K562 (cell line): Measurements from ENCODE around the gene EIF2S3. TPM values are rescaled to one million over a fixed set of nuclear protein-coding genes. Genes with fewer than 3 reads are reported as not detected.

ENCODE experiments used
- ATAC-seq: fragments of 200-7000 bp; cut with Tn5 transposase; 3 replicates; pipeline ENCODE4 v1.9.1; 2020; ENCODE audit warnings: moderate library complexity
- BruUV-seq: library from RNA; stranded (reverse); fragments of 400-500 nt; replicated peaks from 2 replicates; lab custom pipeline; 2021; lab: Mats Ljungman, UMichigan
- CTCF ChIA-PET: fragments of 300-600 bp; formaldehyde crosslinking; extraction: SDS; loops from one replicate; lab custom pipeline; 2021; ENCODE audit warnings: low intra/inter-chr PET ratio; lab: Yijun Ruan, JAX
- POLR2A ChIA-PET: fragments of 300-600, 350-650 bp; sonication (Branson Sonifier 250); formaldehyde crosslinking; extraction: SDS; loops from one replicate; lab custom pipeline; 2021; ENCODE audit warnings: antibody characterized with exemption, inconsistent platforms; lab: Yijun Ruan, JAX
- DNase-seq, 4 experiments: peaks; one replicate each; pipeline versions ENCODE4 v3.0.0 to v3.0.0-alpha.2; 2011 to 2018; ENCODE audit warnings: low spot score in 3 of 4, mixed read lengths in 3 of 4; ENCODE audit errors: extremely low read depth in 1 of 4
- FAIRE-seq: peaks from 2 replicates; lab custom pipeline; 2011; peaks lifted over from hg19 to GRCh38; lab: Jason Lieb, UNC
- H2AFZ ChIP-seq: 2 replicates; pipeline ENCODE4 v1.6.0; 2011; ENCODE audit warnings: low read depth, low read length, control low read depth, inconsistent platforms
- H3K27ac ChIP-seq: fragments of 200-600 bp; 3 replicates; pipeline ENCODE4 v1.8.0; 2011; ENCODE audit warnings: low read depth, mild to moderate bottlenecking, control low read depth, inconsistent platforms, low read length, moderate library complexity, mixed read lengths; ENCODE audit errors: extremely low read depth
- H3K27me3 ChIP-seq, 2 experiments: fragments of 300-600 bp in 1 of 2; 2 replicates in 1 of 2; 3 replicates in 1 of 2; pipeline versions ENCODE4 v1.6.0 to v1.8.0; 2011; ENCODE audit warnings: inconsistent platforms in 2 of 2, low read length in 2 of 2, mild to moderate bottlenecking in 1 of 2, mixed read lengths in 1 of 2, moderate library complexity in 1 of 2; ENCODE audit not compliant: control insufficient read depth in 2 of 2, insufficient read depth in 2 of 2
- H3K36me3 ChIP-seq: fragments of 300-600 bp; 3 replicates; pipeline ENCODE4 v1.8.0; 2011; ENCODE audit warnings: mild to moderate bottlenecking, low read length, inconsistent platforms; ENCODE audit not compliant: control insufficient read depth, insufficient read depth
- H3K4me1 ChIP-seq, 2 experiments: fragments of 200-600 bp in 1 of 2; replicated peaks in 1 of 2; 2 replicates in 1 of 2; 3 replicates in 1 of 2; pipeline versions ENCODE4 v1.5.1 to v1.8.0; 2011; ENCODE audit warnings: inconsistent platforms in 2 of 2, low read length in 2 of 2, mild to moderate bottlenecking in 1 of 2, mixed read lengths in 1 of 2, moderate library complexity in 1 of 2; ENCODE audit not compliant: control insufficient read depth in 2 of 2, insufficient read depth in 2 of 2
- H3K4me2 ChIP-seq: 2 replicates; pipeline ENCODE4 v1.6.1; 2011; ENCODE audit warnings: low read length, control low read depth, inconsistent platforms, mixed read lengths; ENCODE audit not compliant: insufficient read depth
- H3K4me3 ChIP-seq: fragments of 200-600 bp; sonication (generic), shearing (Covaris generic); 2 replicates; pipeline ENCODE4 v1.5.1; 2016; ENCODE audit warnings: control low read depth, inconsistent platforms
- H3K79me2 ChIP-seq: fragments of 200-600 bp; 3 replicates; pipeline ENCODE4 v1.8.0; 2011; ENCODE audit warnings: low read length, inconsistent platforms; ENCODE audit not compliant: control insufficient read depth, insufficient read depth
- H3K9ac ChIP-seq, 2 experiments: 2 replicates each; pipeline versions ENCODE4 v1.6.0 to v1.6.1; 2011; ENCODE audit warnings: low read depth in 2 of 2, low read length in 2 of 2, control low read depth in 1 of 2, inconsistent platforms in 1 of 2, mild to moderate bottlenecking in 1 of 2, mixed read lengths in 1 of 2; ENCODE audit not compliant: insufficient read depth in 1 of 2
- H3K9me1 ChIP-seq: one replicate; pipeline ENCODE4 v1.6.0; 2011; ENCODE audit warnings: inconsistent platforms, mild to moderate bottlenecking, low read length, moderate library complexity; ENCODE audit not compliant: control insufficient read depth, insufficient read depth
- H3K9me3 ChIP-seq: replicated peaks from 2 replicates; pipeline ENCODE4 v1.5.1; 2011; ENCODE audit warnings: low read depth, low read length, inconsistent platforms; ENCODE audit not compliant: control insufficient read depth, insufficient read depth
- H4K20me1 ChIP-seq: replicated peaks from 2 replicates; pipeline ENCODE4 v1.6.1; 2011; ENCODE audit warnings: low read length, inconsistent platforms, mixed read lengths; ENCODE audit not compliant: control insufficient read depth, insufficient read depth
- ATF3 ChIP-seq, 2 experiments: fragments of 450-650 bp in 1 of 2; sonication (generic) in 1 of 2; formaldehyde crosslinking in 1 of 2; IDR thresholded peaks in 1 of 2; conservative IDR thresholded peaks in 1 of 2; 2 replicates each; pipeline versions ENCODE4 v1.6.1 to v1.8.1; 2016 to 2023; ENCODE audit warnings: mild to moderate bottlenecking in 2 of 2, moderate library complexity in 2 of 2, inconsistent platforms in 1 of 2, missing genetic modification reagents in 1 of 2
- BACH1 ChIP-seq: fragments of 200-800 bp; sonication (Bioruptor generic); IDR thresholded peaks from 2 replicates; pipeline ENCODE4 v1.6.1; 2016; ENCODE audit warnings: missing genetic modification characterization, missing compliant biosample characterization
- KDM4B ChIP-seq, 2 experiments: fragments of 450-650 bp in 1 of 2; sonication (generic) in 1 of 2; IDR thresholded peaks; 2 replicates each; pipeline ENCODE4 v1.6.1; 2016 to 2017; ENCODE audit warnings: borderline replicate concordance in 2 of 2, antibody characterized with exemption in 1 of 2, low read depth in 1 of 2, mild to moderate bottlenecking in 1 of 2
- LARP7 ChIP-seq: fragments of 450-650 bp; IDR thresholded peaks from 2 replicates; pipeline ENCODE4 v1.6.1; 2016
- MEF2A ChIP-seq: IDR thresholded peaks from 2 replicates; pipeline ENCODE4 v1.6.1; 2011; ENCODE audit warnings: low read depth, mild to moderate bottlenecking, low read length, moderate library complexity; ENCODE audit not compliant: control insufficient read depth
- NRF1 ChIP-seq, 2 experiments: fragments of 450-650 bp; IDR thresholded peaks in 1 of 2; conservative IDR thresholded peaks in 1 of 2; 2 replicates each; pipeline ENCODE4 v1.6.1; 2014; ENCODE audit warnings: mild to moderate bottlenecking in 2 of 2
- PPARD ChIP-seq: fragments of 250-450 bp; sonication (Bioruptor Pico); IDR thresholded peaks from 2 replicates; pipeline ENCODE4 v1.8.0; 2022; ENCODE audit warnings: inconsistent platforms, mild to moderate bottlenecking, moderate library complexity
- RBM22 ChIP-seq: fragments of 200-400 bp; formaldehyde crosslinking; IDR thresholded peaks from 2 replicates; pipeline ENCODE4 v1.6.1; 2018; ENCODE audit warnings: low read length, low read depth; ENCODE audit not compliant: poor library complexity, severe bottlenecking
- TRIM28 ChIP-seq: fragments of 450-650 bp; IDR thresholded peaks from 2 replicates; pipeline ENCODE4 v1.6.1; 2017
- ZC3H4 ChIP-seq: sonication (generic); formaldehyde crosslinking; IDR thresholded peaks from 2 replicates; pipeline ENCODE4 v1.9.0; 2021; ENCODE audit warnings: missing genetic modification reagents, borderline replicate concordance
- ZFX ChIP-seq: sonication (generic); formaldehyde crosslinking; IDR thresholded peaks from 2 replicates; pipeline ENCODE4 v1.8.0; 2022; ENCODE audit warnings: mild to moderate bottlenecking, missing genetic modification reagents, moderate library complexity
- WGBS: fragments of 100-300 bp; shearing (Covaris generic); methylation state at CpG from one replicate; pipeline ENCODE4 v1.1.6; 2016; ENCODE audit warnings: low coverage, mixed read lengths; ENCODE audit not compliant: insufficient coverage; ENCODE audit errors: missing lambda C conversion rate; 5-methylcytosine and 5-hydroxymethylcytosine counted together
- in situ Hi-C: fragments of 300-500 bp; cut with MboI; formaldehyde crosslinking; loops from 4 replicates; pipeline ENCODE4 v1.15.0; 2018; ENCODE audit warnings: inconsistent platforms, mixed read lengths
- intact Hi-C: fragments of 100-400 bp; cut with micrococcal nuclease; formaldehyde crosslinking; loops from 2 replicates; pipeline ENCODE4 v1.14.2; 2022
- polyA plus RNA-seq, 8 experiments: library from polyadenylated mRNA; depleted of rRNA in 4 of 8; stranded (reverse) in 5 of 8; unstranded in 3 of 8; fragments of >200 nt; fragmentation: Nextera tagmentation in 2 of 8; fragmentation: Illumina TruSeq in 1 of 8; extraction: Ambion mirVana in 2 of 8; extraction: Trizol in 1 of 8; gene quantifications; 2 replicates each; pipeline versions ENCODE4 v1.2.1 to v1.2.3, GENCODE V29; 2011 to 2014; ENCODE audit warnings: inconsistent platforms in 1 of 8, missing spikeins in 1 of 8
- total RNA-seq, 7 experiments: library from RNA; depleted of rRNA in 6 of 7; stranded (reverse); fragments of >200 nt in 6 of 7; fragmentation: Illumina TruSeq in 2 of 7; extraction: Trizol in 2 of 7; gene quantifications; 2 replicates each; pipeline versions ENCODE4 v1.2.1 to v1.2.3, GENCODE V29; 2011 to 2021; ENCODE audit warnings: low replicate concordance in 1 of 7
- TF ChIP-seq, protein P1 (sequence below), 3 experiments: IDR thresholded peaks in 2 of 3; conservative IDR thresholded peaks in 1 of 3; 2 replicates each; pipeline ENCODE4 v1.5.1; 2011 to 2012; ENCODE audit warnings: low read length in 3 of 3, mild to moderate bottlenecking in 3 of 3, control low read depth in 2 of 3, improper control_type of control experiment in 1 of 3, inconsistent platforms in 1 of 3, low read depth in 1 of 3, mixed read lengths in 1 of 3, moderate library complexity in 1 of 3; ENCODE audit not compliant: insufficient read depth in 2 of 3

EIF2S3 gene
- total and polyA plus RNA-seq, 9 of the 15 experiments (the other 6 are each of a cell fraction or from before 2014, with no cell fraction given) = 148 to 439 (median 275) TPM

- TF ChIP-seq, protein P1, sequence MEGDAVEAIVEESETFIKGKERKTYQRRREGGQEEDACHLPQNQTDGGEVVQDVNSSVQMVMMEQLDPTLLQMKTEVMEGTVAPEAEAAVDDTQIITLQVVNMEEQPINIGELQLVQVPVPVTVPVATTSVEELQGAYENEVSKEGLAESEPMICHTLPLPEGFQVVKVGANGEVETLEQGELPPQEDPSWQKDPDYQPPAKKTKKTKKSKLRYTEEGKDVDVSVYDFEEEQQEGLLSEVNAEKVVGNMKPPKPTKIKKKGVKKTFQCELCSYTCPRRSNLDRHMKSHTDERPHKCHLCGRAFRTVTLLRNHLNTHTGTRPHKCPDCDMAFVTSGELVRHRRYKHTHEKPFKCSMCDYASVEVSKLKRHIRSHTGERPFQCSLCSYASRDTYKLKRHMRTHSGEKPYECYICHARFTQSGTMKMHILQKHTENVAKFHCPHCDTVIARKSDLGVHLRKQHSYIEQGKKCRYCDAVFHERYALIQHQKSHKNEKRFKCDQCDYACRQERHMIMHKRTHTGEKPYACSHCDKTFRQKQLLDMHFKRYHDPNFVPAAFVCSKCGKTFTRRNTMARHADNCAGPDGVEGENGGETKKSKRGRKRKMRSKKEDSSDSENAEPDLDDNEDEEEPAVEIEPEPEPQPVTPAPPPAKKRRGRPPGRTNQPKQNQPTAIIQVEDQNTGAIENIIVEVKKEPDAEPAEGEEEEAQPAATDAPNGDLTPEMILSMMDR (IDR thresholded peaks at IDR 0.05 in 2 of 3, conservative IDR thresholded peaks at IDR 0.05 in 1 of 3; ENCODE audit: insufficient read depth in 2 of 3, low read depth in 1 of 3, low read length in 3 of 3) = no peak
- TF ChIP-seq PPARD (CRISPR knock-in tag) (no peak), ZC3H4 (CRISPR knock-in tag) (no peak), TRIM28 (no peak), MEF2A (no peak), ZFX (CRISPR knock-in tag) (no peak), BACH1 (tag) (no peak), KDM4B (IDR thresholded peaks at IDR 0.05; ENCODE audit: borderline replicate concordance in 2 of 2, low read depth in 1 of 2) (no peak), LARP7 (no peak)
Observed at GRCh38 chrX:24113181-24113580, 58.4 kb downstream of the EIF2S3 start (continued).

- H3K27ac ChIP-seq = no peak overlapping the region
- no peak overlapping the region for H3K9ac ChIP-seq
- H2AFZ ChIP-seq = no peak overlapping the region
- no peaks in the 10 kb centered on the region for H3K9me1 ChIP-seq
- peak; percentile 34; the same call in 1 of the 3 replicates for ATAC-seq
- POLR2A ChIA-PET = no interaction called here
- H3K79me2 ChIP-seq = no peaks in the 10 kb centered on the region
- H3K9me3 ChIP-seq = no peaks in the 10 kb centered on the region
- H4K20me1 ChIP-seq = no peaks in the 10 kb centered on the region
- H3K4me1 ChIP-seq = no peaks in the 10 kb centered on the region
- H3K4me2 ChIP-seq = no peak overlapping the region
- BruUV-seq = no TSS peak
- WGBS = 15% methylated on average over 3 of the region's 3 CpGs
- TF ChIP-seq ATF3 (IDR thresholded peaks at IDR 0.05) (no peak), ATF3 (CRISPR knock-in tag; conservative IDR thresholded peaks at IDR 0.05) (no peak), RBM22 (no peak), NRF1 (conservative IDR thresholded peaks at IDR 0.05 in 1 of 2, IDR thresholded peaks at IDR 0.05 in 1 of 2) (peak; percentile 81 to 83)
- no peak for DNase-seq
- CTCF ChIA-PET = no interaction called here
- no peak overlapping the region for H3K4me3 ChIP-seq
- intact Hi-C loops = no loop called here
- no peaks in the 10 kb centered on the region for H3K36me3 ChIP-seq
- FAIRE-seq = no peak
- in situ Hi-C loops = no loop called here
- no peaks in the 10 kb centered on the region for H3K27me3 ChIP-seq
Observed at GRCh38 chrX:24117258-24117657, 62.5 kb downstream of the EIF2S3 start.
